Right cardiac atrium (tissue), 5 donors: Measurements from ENCODE around the gene TFPI. TPM values are rescaled to one million over a fixed set of nuclear protein-coding genes. Genes with fewer than 3 reads are reported as not detected.
A peak's percentile ranks its signal among the peaks of the same experiment; 100 is the strongest.
"Not testable (repeated sequence)": the region's sequence is repeated elsewhere in the genome, so short reads cannot be mapped to it uniquely, and the experiment has no call there.

Experiments used
- ATAC-seq, 2 donors: fragments of 200-7000 bp; cut with Tn5 transposase; one replicate each; pipeline versions ENCODE4 v1.8.0 to v1.9.1; 2020; ENCODE audit warnings: moderate library complexity in 2 of 2, mild to moderate bottlenecking in 1 of 2
- DNase-seq, 3 donors: peaks; one replicate each; pipeline ENCODE4 v3.0.0-alpha.2; 2020
- H3K27ac ChIP-seq: one replicate; pipeline ENCODE4 v1.5.1; 2013; ENCODE audit warnings: mild to moderate bottlenecking, low read length, control low read depth, moderate library complexity
- H3K27me3 ChIP-seq: one replicate; pipeline ENCODE4 v1.6.1; 2013; ENCODE audit not compliant: control insufficient read depth, insufficient read depth
- H3K4me1 ChIP-seq: one replicate; pipeline ENCODE4 v1.6.1; 2013; ENCODE audit warnings: low read length; ENCODE audit not compliant: control insufficient read depth, insufficient read depth
- H3K4me3 ChIP-seq: one replicate; pipeline ENCODE4 v1.5.1; 2013; ENCODE audit warnings: low read length, control low read depth
- H3K9me3 ChIP-seq: one replicate; pipeline ENCODE4 v1.6.1; 2013; ENCODE audit warnings: low read length; ENCODE audit not compliant: control insufficient read depth
- WGBS: extraction: QIAGEN DNeasy Blood & Tissue Kit; methylation state at CpG from one replicate; pipeline ENCODE4 v1.1.7; 2013; 5-methylcytosine and 5-hydroxymethylcytosine counted together
- intact Hi-C, 4 donors: fragments of 100-400 bp; cut with DNase I; formaldehyde crosslinking; loops; one replicate each; pipeline versions ENCODE4 v1.11.0 to v1.14.0; 2022 to 2023
- polyA plus RNA-seq: library from polyadenylated mRNA; stranded (reverse); fragments of 200-250 nt; gene quantifications from one replicate; pipeline ENCODE4 v1.2.3, GENCODE V29; 2013
- total RNA-seq, 4 donors: library from RNA; stranded (reverse); fragmentation: NEBNext Ultra II Directional; extraction: Animal tissue kit (Norgen Biotek cat#: 25700); gene quantifications; one replicate each; pipeline ENCODE4 v1.2.1, GENCODE V29; 2021
- donor health status: healthy with polysubstance abuse.
- donor health status: DM: no; HTN: yes; CAD: no.
- donor health status: DM: no; HTN: no; CAD: no.
- donor health status: DM: no; HTN: yes; CAD: no; lungs with severe emphysema.
- donor health status: DM: yes; HTN: yes; CAD: no.

TFPI gene
- total and polyA plus RNA-seq, 5 donors: 27.1 to 62.7 (median 42.7) TPM

DNA sequence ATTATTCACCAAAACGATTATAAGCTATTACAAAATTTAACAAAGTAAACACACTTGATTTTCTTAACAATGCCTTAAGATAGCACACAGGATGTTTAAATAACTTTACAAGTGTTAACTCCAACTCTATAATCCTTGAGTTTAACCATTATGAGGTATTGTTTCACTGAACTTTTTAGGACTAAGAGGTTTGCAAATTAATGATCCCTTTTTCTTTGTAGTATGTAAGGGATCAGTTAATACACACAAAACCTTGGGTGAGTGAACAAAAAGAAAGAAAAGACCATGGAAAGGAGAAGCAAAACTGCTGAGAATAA lies 21.5 kb upstream of the TFPI start:
- Histone ChIP-seq H3K27me3 (no peaks in the 10 kb centered on the region), H3K27ac (no peak overlapping the region), H3K4me3 (no peak overlapping the region), H3K9me3 (no peaks in the 10 kb centered on the region), H3K4me1 (no peaks in the 10 kb centered on the region)
- intact Hi-C loops: loop anchor here in 2 of 4 donors (5.0 kb wide), 1 partner anchor 78 kb away; no protein-coding TSS in a partner anchor
- ATAC-seq: no peak
- WGBS: 15% methylated on average over 1 of the region's 1 CpG
- no peak for DNase-seq

DNA sequence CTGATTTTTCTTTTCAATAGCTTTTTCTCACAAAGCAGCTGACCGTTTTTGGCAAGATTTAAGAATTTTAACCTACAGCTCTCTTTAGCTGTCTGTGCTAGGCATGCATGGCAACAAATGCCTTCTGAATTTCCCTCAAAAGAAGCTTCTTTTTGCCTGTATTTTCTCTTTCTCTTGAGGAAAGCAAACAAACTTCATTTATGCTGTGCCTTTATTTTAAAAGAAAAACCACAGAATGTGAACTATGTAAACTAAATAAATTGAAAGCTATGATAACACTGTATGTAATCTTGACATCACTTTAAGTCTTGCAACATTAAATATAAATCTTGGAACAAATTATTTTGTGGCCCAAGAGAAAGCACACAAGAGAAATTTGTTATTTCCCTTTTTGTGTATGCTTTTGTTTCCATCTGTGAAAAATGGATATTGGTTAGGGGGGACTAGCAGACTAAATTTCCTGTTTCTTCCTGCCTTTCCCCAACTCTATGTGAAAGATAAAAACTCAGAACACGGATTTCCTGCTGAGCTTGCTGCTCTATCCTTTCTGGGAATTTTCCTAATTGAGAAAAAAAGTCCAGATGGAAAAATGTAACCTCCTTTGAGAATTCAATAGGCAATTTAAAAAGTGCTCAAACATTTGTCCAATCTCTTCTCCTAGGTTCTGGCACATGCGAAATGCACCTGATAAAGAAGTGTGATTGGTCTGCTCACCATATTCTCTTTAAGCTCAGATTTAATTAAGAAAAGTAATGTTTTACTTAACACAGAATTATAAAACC lies 20.9 kb upstream of the TFPI start:
- peak in 1 of 2 donors; percentile 52 for ATAC-seq
- WGBS: 21% methylated on average over 3 of the region's 3 CpGs

DNA sequence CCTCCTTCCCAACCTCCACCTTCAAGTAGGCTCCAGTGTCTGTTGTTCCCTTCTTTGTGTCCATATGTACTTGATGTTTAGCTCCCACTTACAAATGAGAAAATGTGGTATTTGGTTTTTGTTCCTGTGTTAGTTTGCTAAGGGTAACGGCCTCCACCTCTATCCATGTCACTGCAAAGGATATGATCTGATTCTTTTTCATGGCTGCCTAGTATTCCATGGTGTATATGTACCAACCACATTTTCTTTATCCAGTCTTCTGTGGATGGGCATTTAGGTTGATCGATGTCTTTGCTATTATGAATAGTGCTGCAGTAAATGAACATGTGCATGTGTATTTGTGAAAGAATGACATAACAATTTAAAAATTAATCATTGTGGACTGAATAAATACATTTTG lies 19.5 kb upstream of the TFPI start:
- Histone ChIP-seq H3K9me3 (no peaks in the 10 kb centered on the region), H3K4me1 (no peaks in the 10 kb centered on the region), H3K27ac (no peak overlapping the region), H3K4me3 (no peak overlapping the region), H3K27me3 (no peaks in the 10 kb centered on the region)
- ATAC-seq (no peak), DNase-seq (no peak)
- 98% methylated on average over 2 of the region's 2 CpGs for WGBS
- intact Hi-C loops: no loop called here

More for the DNA sequence above, 20.9 kb upstream of the TFPI start:
- no peak overlapping the region for H3K4me3 ChIP-seq
- H3K27ac ChIP-seq: no peak overlapping the region
- no peak for DNase-seq
- H3K9me3 ChIP-seq: no peaks in the 10 kb centered on the region
- no peaks in the 10 kb centered on the region for H3K27me3 ChIP-seq
- intact Hi-C loops: loop anchor here in 2 of 4 donors (5.0 kb wide), 1 partner anchor 78 kb away; no protein-coding TSS in a partner anchor
- no peaks in the 10 kb centered on the region for H3K4me1 ChIP-seq

DNA sequence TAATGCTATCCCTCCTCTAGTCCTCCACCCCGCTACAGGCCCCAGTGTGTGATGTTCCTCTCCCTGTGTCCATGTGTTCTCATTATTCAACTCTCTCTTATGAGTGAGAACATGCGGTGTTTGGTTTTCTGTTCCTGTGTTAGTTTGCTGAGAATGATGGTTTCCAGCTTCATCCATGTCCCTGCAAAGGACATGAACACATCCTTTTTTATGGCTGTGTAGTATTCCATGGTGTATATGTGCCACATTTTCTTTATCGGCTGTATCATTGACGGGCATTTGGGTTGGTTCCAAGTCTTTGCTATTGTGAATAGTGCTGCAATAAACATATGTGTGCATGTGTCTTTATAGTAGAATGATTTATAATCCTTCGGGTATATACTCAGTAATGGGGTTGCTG lies 17.8 kb upstream of the TFPI start:
- H3K4me1 ChIP-seq, H3K27me3 ChIP-seq, ATAC-seq, H3K9me3 ChIP-seq, DNase-seq, intact Hi-C loops, H3K4me3 ChIP-seq, H3K27ac ChIP-seq: not testable (repeated sequence)
- 97% methylated on average over 5 of the region's 5 CpGs for WGBS

DNA sequence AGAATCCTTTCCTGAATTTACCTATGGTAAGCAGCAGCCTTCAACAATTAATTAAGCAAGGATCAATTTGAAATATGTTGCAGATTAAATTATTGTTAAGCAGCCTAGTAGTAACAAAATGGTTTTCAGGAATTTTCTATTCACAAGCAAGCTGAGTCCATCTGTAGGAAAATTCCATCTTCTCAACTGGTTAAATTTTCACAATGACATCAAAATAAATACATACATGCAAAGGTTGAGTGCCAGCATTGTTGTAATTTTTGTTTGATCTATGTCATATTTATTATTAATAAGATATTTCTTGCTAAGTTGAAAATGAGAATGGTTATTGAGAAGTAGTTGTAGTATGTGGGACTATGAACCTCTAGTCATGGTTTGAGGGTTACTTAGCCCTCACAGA lies 15.3 kb upstream of the TFPI start:
- no peak for DNase-seq
- H3K4me3 ChIP-seq: no peak overlapping the region
- intact Hi-C loops: no loop called here
- no peaks in the 10 kb centered on the region for H3K9me3 ChIP-seq
- H3K27ac ChIP-seq: no peak overlapping the region
- H3K27me3 ChIP-seq: no peaks in the 10 kb centered on the region
- H3K4me1 ChIP-seq: no peaks in the 10 kb centered on the region
- ATAC-seq: no peak

DNA sequence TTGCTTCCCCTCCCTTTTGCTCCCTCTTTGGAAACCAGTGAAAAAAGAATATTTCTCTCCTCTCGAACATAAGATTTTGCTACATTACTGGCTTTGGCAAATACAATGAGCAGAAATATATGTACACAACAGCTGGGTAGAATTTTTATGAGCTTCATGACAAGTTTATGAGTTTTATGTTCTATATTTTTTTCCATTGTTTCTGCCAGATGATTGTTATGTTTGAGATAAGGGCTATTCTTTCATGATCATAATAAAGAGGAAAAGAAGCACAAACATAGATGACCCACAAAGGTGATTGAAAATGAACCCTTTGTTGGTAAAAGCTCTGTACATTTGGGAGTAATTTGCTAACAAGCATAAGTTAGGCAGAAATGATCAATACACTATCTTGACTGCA lies 14.8 kb upstream of the TFPI start:
- DNase-seq: no peak
- no peaks in the 10 kb centered on the region for H3K4me1 ChIP-seq
- intact Hi-C loops: no loop called here
- H3K27ac ChIP-seq: no peak overlapping the region
- H3K4me3 ChIP-seq: no peak overlapping the region
- H3K9me3 ChIP-seq: no peaks in the 10 kb centered on the region
- no peaks in the 10 kb centered on the region for H3K27me3 ChIP-seq
- ATAC-seq: no peak
- WGBS: 83% methylated on average over 1 of the region's 1 CpG

DNA sequence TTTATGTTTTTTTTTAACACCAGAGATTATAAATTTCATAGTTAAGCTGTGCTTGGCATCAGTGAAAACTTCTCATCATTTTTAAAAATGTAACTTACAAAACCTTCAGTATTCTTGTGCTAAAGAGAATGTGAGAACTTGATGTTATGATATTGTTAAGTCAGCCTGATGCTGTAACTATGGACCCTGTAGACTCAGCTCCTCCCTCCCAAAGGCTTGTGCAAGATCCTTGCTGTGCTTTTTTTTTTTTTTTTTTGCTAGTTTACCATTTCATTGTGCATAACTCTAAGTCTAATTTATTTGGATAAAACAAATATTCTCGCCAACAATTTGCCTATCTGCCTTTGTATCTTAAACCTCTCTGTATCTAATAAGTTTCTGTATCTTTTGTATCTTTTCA lies 12.9 kb upstream of the TFPI start:
- Histone ChIP-seq H3K27me3 (no peaks in the 10 kb centered on the region), H3K4me3 (no peak overlapping the region), H3K9me3 (no peaks in the 10 kb centered on the region), H3K27ac (no peak overlapping the region), H3K4me1 (no peaks in the 10 kb centered on the region)
- ATAC-seq (peak; percentile 61 to 70), DNase-seq (no peak)
- intact Hi-C loops: no loop called here
- WGBS: 93% methylated on average over 1 of the region's 1 CpG

DNA sequence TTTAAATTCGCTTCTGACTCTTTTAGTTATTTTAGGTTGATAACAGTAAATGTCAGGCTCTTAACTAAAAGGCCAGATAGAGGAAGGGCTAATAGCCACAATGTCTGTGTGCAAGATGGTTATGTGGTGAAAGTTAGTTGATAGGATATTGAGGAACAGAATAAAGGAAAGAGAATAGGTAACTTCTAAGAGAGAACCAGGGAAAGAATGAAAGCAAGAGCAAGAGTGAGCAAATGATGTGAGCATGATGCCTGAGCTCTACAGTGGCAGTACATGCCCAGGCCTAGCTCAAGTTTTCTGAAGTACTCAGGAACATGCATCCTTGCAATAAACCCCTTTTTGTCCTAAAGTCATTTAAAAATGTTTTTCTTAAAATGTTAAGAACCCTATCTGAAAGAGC lies 12.5 kb upstream of the TFPI start:
- 60% methylated on average over 1 of the region's 1 CpG for WGBS
- no peaks in the 10 kb centered on the region for H3K27me3 ChIP-seq
- H3K9me3 ChIP-seq: no peaks in the 10 kb centered on the region
- no peak for ATAC-seq
- no peak overlapping the region for H3K27ac ChIP-seq
- no peak overlapping the region for H3K4me3 ChIP-seq
- no peak for DNase-seq
- no peaks in the 10 kb centered on the region for H3K4me1 ChIP-seq
- intact Hi-C loops: no loop called here

DNA sequence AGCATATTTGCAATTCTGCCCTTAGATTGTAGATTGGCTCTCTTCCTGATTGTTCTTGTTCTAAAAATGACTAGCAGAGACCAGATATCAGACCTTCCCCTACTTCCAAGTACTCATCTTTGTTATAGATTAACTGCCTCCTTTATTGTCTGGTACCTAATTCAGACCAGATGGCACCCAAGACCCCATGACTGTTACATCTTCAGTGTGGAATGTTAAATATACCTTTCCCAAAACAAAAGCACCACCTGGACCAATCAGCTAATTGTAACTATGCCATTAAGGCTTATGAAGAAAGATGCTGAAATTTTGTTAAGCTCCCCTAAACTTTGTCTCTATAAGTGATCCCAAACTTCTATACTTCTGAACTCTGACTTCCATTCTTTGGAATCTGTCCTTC lies 12.0 kb upstream of the TFPI start:
- ATAC-seq (no peak), DNase-seq (no peak)
- intact Hi-C loops: no loop called here
- Histone ChIP-seq H3K27me3 (no peaks in the 10 kb centered on the region), H3K27ac (no peak overlapping the region), H3K4me3 (no peak overlapping the region), H3K4me1 (no peaks in the 10 kb centered on the region), H3K9me3 (no peaks in the 10 kb centered on the region)

DNA sequence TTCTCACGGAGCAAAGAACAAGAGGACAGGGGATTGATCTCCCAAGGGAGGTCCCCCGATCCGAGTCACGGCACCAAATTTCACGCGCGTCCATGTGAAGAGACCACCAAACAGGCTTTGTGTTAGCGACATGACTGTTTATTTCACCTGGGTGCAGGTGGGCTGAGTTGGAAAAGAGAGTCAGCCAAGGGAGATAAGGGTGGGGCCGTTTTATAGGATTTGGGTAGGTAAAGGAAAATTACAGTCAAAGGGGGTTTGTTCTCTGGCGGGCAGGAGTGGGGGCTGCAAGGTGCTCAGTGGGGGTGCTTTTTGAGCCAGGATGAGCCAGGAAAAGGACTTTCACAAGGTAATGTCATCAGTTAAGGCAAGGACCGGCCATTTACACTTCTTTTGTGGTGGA lies 11.4 kb upstream of the TFPI start:
- 96% methylated on average over 9 of the region's 11 CpGs for WGBS
- intact Hi-C loops, DNase-seq, ATAC-seq, H3K4me3 ChIP-seq, H3K4me1 ChIP-seq, H3K27ac ChIP-seq, H3K27me3 ChIP-seq, H3K9me3 ChIP-seq: not testable (repeated sequence)

DNA sequence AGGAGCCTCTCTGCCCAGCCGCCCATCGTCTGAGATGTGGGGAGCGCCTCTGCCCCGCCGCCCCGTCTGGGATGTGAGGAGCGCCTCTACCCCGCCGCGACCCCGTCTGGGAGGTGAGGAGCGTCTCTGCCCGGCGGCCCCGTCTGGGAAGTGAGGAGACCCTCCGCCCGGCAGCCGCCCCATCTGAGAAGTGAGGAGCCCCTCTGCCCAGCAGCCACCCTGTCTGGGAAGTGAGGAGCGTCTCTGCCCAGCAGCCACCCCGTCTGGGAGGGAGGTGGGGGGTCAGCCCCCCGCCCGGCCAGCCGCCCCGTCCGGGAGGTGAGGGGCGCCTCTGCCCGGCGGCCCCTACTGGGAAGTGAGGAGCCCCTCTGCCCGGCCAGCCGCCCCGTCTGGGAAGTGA lies 2.3 kb upstream of the TFPI start:
- H3K4me1 ChIP-seq, H3K27me3 ChIP-seq, ATAC-seq, H3K27ac ChIP-seq, intact Hi-C loops, H3K9me3 ChIP-seq, H3K4me3 ChIP-seq: not testable (repeated sequence)
- WGBS: 97% methylated on average over 31 of the region's 31 CpGs
- peak in 2 of 3 donors; percentile 42 to 60 for DNase-seq

DNA sequence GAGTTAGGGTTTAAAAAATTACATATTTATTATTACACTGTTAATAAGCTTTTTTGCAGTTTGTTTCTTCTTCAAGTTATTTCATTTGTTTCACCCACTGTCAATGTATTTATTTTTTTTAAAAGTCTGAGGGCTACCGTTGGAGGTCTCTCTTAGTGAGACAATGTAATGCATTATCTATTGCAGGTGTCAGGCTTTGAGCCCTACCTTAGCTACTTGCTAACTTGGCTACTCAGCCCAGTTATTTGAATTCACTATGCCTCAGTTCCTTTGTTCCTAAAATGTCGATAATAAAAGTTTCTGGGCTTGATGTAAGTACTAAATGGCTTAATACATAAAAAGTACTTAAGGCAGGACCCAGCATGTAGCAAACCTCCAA lies 458 bp upstream of the TFPI start:
- peak overlapping the region; percentile 28 for H3K4me3 ChIP-seq
- ATAC-seq (no peak), DNase-seq (no peak)
- no peaks in the 10 kb centered on the region for H3K4me1 ChIP-seq
- 33% methylated on average over 2 of the region's 2 CpGs for WGBS
- intact Hi-C loops: no loop called here
- H3K27ac ChIP-seq: no peak overlapping the region
- no peaks in the 10 kb centered on the region for H3K9me3 ChIP-seq
- no peaks in the 10 kb centered on the region for H3K27me3 ChIP-seq
